Measurements from ENCODE around the gene FANCI. TPM values are rescaled to one million over a fixed set of nuclear protein-coding genes. Genes with fewer than 3 reads are reported as not detected.

Gene FANCI
- total RNA-seq = 10 to 100 TPM in 1 of 4 donors, 1 to 10 TPM in 3; 7.2 to 24.5 (median 9.4) TPM

- under 1% methylated on average over 33 of the region's 69 CpGs for WGBS
- H3K4me1 ChIP-seq = peaks cover 22% of the 10 kb centered on the region
- TF ChIP-seq CTCF (IDR thresholded peaks at IDR 0.05) = peak in 1 of 2 donors; percentile 40
- TF ChIP-seq EP300 (IDR thresholded peaks at IDR 0.05) = no peak
- peak in 1 of 2 donors; percentile 16 for TF ChIP-seq POLR2A (IDR thresholded peaks at IDR 0.05)
- peak in 1 of 3 donors; percentile 3 for TF ChIP-seq POLR2AphosphoS5 (IDR thresholded peaks at IDR 0.05)
- H3K36me3 ChIP-seq = no peaks in the 10 kb centered on the region
- H3K27me3 ChIP-seq = no peaks in the 10 kb centered on the region
- no peaks in the 10 kb centered on the region for H3K9me3 ChIP-seq
- peak within 1 kb of the TSS; percentile 81 for H3K4me3 ChIP-seq
- H3K27ac ChIP-seq = peak within 1 kb of the TSS; percentile 81
- peak; percentile 96 to 98 for DNase-seq (ENCODE audit: low spot score in 2 of 2)
Observed at GRCh38 chr15:89243691-89244573, at the start of gene FANCI. FANCI (plus strand) TSS chr15:89243979; CDS start chr15:89247648, 3,669 bp downstream.

- Histone ChIP-seq H3K9me3 (no peaks in the 10 kb centered on the region), H3K27me3 (no peaks in the 10 kb centered on the region), H3K4me3 (no peak overlapping the region), H3K4me1 (peaks cover 20% of the 10 kb centered on the region), H3K27ac (peak overlapping the region; percentile 44), H3K36me3 (peaks cover 62% of the 10 kb centered on the region)
- 75% methylated on average over 4 of the region's 4 CpGs for WGBS
- TF ChIP-seq CTCF (IDR thresholded peaks at IDR 0.05) (no peak), POLR2A (IDR thresholded peaks at IDR 0.05) (no peak), EP300 (IDR thresholded peaks at IDR 0.05) (no peak), POLR2AphosphoS5 (IDR thresholded peaks at IDR 0.05) (no peak)
- DNase-seq (ENCODE audit: low spot score in 2 of 2) = no peak
Observed at GRCh38 chr15:89194608-89195007, 49.2 kb upstream of the FANCI start.

GRCh38 chr15:89195836-89196235, 47.9 kb upstream of the FANCI start:
- peak in 1 of 2 donors; percentile 58 for DNase-seq (ENCODE audit: low spot score in 2 of 2)
- H3K36me3 ChIP-seq = peaks cover 51% of the 10 kb centered on the region
- H3K4me1 ChIP-seq = peaks cover 20% of the 10 kb centered on the region
- no peaks in the 10 kb centered on the region for H3K27me3 ChIP-seq
- H3K9me3 ChIP-seq = no peaks in the 10 kb centered on the region
- H3K27ac ChIP-seq = peak overlapping the region; percentile 44
- no peak overlapping the region for H3K4me3 ChIP-seq
- TF ChIP-seq POLR2A (IDR thresholded peaks at IDR 0.05) = no peak
- no peak for TF ChIP-seq CTCF (IDR thresholded peaks at IDR 0.05)
- TF ChIP-seq POLR2AphosphoS5 (IDR thresholded peaks at IDR 0.05) = no peak
- TF ChIP-seq EP300 (IDR thresholded peaks at IDR 0.05) = no peak
- WGBS = 55% methylated on average over 8 of the region's 8 CpGs

- Histone ChIP-seq H3K4me1 (peaks cover 20% of the 10 kb centered on the region), H3K9me3 (no peaks in the 10 kb centered on the region), H3K36me3 (peaks cover 47% of the 10 kb centered on the region), H3K27me3 (no peaks in the 10 kb centered on the region), H3K4me3 (no peak overlapping the region), H3K27ac (peak overlapping the region; percentile 44)
- no peak for DNase-seq (ENCODE audit: low spot score in 2 of 2)
- TF ChIP-seq CTCF (IDR thresholded peaks at IDR 0.05) = no peak
- no peak for TF ChIP-seq EP300 (IDR thresholded peaks at IDR 0.05)
- no peak for TF ChIP-seq POLR2A (IDR thresholded peaks at IDR 0.05)
- no peak for TF ChIP-seq POLR2AphosphoS5 (IDR thresholded peaks at IDR 0.05)
- 75% methylated on average over 6 of the region's 6 CpGs for WGBS
Observed at GRCh38 chr15:89196241-89196640, 47.5 kb upstream of the FANCI start.

- 27% methylated on average over 7 of the region's 7 CpGs for WGBS
- H3K36me3 ChIP-seq = peaks cover 39% of the 10 kb centered on the region
- peak overlapping the region; percentile 57 for H3K27ac ChIP-seq
- H3K4me1 ChIP-seq = peaks cover 20% of the 10 kb centered on the region
- TF ChIP-seq EP300 (IDR thresholded peaks at IDR 0.05) (no peak), POLR2AphosphoS5 (IDR thresholded peaks at IDR 0.05) (no peak), CTCF (IDR thresholded peaks at IDR 0.05) (no peak), POLR2A (IDR thresholded peaks at IDR 0.05) (no peak)
- peak in 1 of 2 donors; percentile 55 for DNase-seq (ENCODE audit: low spot score in 2 of 2)
- no peaks in the 10 kb centered on the region for H3K9me3 ChIP-seq
- H3K27me3 ChIP-seq = no peaks in the 10 kb centered on the region
- H3K4me3 ChIP-seq = no peak overlapping the region
Observed at GRCh38 chr15:89196994-89197393, 46.8 kb upstream of the FANCI start.
